Kidney (tissue), 14 donors: ENCODE measurements around the gene KATNA1. TPM values are rescaled to one million over a fixed set of nuclear protein-coding genes. Genes with fewer than 3 reads are reported as not detected.

ENCODE experiments used
- DNase-seq, 5 donors: peaks; one replicate each; pipeline ENCODE4 v3.0.0-alpha.2; 2013 to 2020
- FAIRE-seq: peaks from 2 replicates; lab custom pipeline; 2012; peaks lifted over from hg19 to GRCh38; lab: Jason Lieb, UNC
- H3K27ac ChIP-seq, 2 donors: one replicate each; pipeline ENCODE4 v1.7.0; 2013; ENCODE audit warnings: low read depth in 2 of 2, low read length in 2 of 2, inconsistent platforms in 1 of 2
- H3K27me3 ChIP-seq: one replicate; pipeline ENCODE4 v1.7.1; 2013; ENCODE audit warnings: low read length, inconsistent platforms; ENCODE audit not compliant: control insufficient read depth, insufficient read depth
- H3K36me3 ChIP-seq, 3 donors: one replicate each; pipeline versions ENCODE4 v1.7.0 to v1.7.1; 2013; ENCODE audit warnings: low read length in 3 of 3, control low read depth in 1 of 3, inconsistent platforms in 1 of 3; ENCODE audit not compliant: insufficient read depth in 3 of 3, control insufficient read depth in 2 of 3
- H3K4me1 ChIP-seq, 3 donors: one replicate each; pipeline versions ENCODE4 v1.7.0 to v1.7.1; 2013; ENCODE audit warnings: low read length in 3 of 3, inconsistent platforms in 1 of 3, low read depth in 1 of 3; ENCODE audit not compliant: control insufficient read depth in 2 of 3, insufficient read depth in 2 of 3
- H3K4me3 ChIP-seq, 3 donors: one replicate each; pipeline versions ENCODE4 v1.7.0 to v1.8.1; 2013; ENCODE audit warnings: low read length in 3 of 3, control low read depth in 1 of 3, inconsistent platforms in 1 of 3
- H3K9ac ChIP-seq, 3 donors: one replicate each; pipeline versions ENCODE4 v1.7.0 to v1.7.1; 2013; ENCODE audit warnings: low read length in 3 of 3, control low read depth in 1 of 3, inconsistent platforms in 1 of 3
- H3K9me3 ChIP-seq, 3 donors: one replicate each; pipeline versions ENCODE4 v1.7.0 to v1.7.1; 2013; ENCODE audit warnings: low read length in 3 of 3, control low read depth in 1 of 3, inconsistent platforms in 1 of 3; ENCODE audit not compliant: control insufficient read depth in 2 of 3, insufficient read depth in 1 of 3
- intact Hi-C: fragments of 100-400 bp; cut with DNase I; formaldehyde crosslinking; loops from one replicate; pipeline ENCODE4 v1.11.1; 2022
- polyA plus RNA-seq: library from polyadenylated mRNA; stranded (reverse); fragments of 350-450 nt; fragmentation: Illumina TruSeq; extraction: RNeasy Lipid Tissue Mini Kit (QIAGEN cat#74804); gene quantifications from one replicate; pipeline ENCODE4 v1.2.3, GENCODE V29; 2014; ENCODE audit warnings: low read depth, low replicate concordance; ENCODE audit not compliant: insufficient read depth
- total RNA-seq: library from RNA; stranded (reverse); fragmentation: NEBNext Ultra II Directional; extraction: Animal tissue kit (Norgen Biotek cat#: 25700); gene quantifications from one replicate; pipeline ENCODE4 v1.2.1, GENCODE V29; 2021
- TF ChIP-seq, protein P1 (sequence below): IDR thresholded peaks from 3 replicates; pipeline ENCODE4 v1.5.1; 2012; ENCODE audit warnings: mild to moderate bottlenecking, moderate library complexity, borderline replicate concordance; ENCODE audit not compliant: insufficient read depth; ENCODE audit errors: extremely low read depth
- donor health status: control.
- donor health status: control.
- donor health status: control.
- donor health status: control.
- donor health status: control.
- donor health status: DM: yes; HTN: yes; CAD: no.
- donor health status: Normal renal cell carcinoma (clear cell type).

KATNA1 gene
- total and polyA plus RNA-seq, 2 donors from 2014 or later = 16.0 to 18.1 TPM

DNA sequence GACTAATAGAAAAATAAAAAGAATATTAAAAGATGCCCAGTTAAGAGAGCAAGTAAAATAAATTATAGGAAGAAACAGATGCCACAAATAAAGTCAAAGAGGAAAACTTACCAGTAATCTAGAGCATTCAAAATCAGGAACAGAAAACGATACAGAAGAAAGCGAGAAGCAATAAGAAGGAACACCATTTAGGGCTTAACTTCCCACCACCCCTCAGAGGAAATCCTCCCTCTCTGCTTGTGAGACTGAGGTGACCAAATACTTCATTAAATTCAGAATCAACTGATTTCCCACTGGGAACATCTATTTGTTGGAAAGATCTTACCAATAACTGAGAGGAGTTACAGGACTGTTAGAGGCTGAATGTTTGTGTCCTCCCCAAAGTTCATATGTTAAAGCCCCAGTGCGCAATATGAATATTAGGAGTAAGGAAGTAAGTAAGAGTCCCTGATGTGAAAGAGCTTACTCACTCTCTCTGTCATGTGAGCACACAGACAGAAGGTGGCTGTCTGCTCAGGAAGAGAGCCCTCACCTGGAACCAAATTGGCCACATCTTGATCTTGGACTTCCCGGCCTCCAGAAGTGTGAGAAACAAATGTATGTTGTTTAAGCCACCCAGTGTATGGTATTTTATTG lies 19.5 kb downstream of the KATNA1 start:
- Histone ChIP-seq H3K9me3 (no peaks in the 10 kb centered on the region), H3K4me1 (no peaks in the 10 kb centered on the region), H3K27me3 (no peaks in the 10 kb centered on the region), H3K27ac (no peak overlapping the region), H3K9ac (no peak overlapping the region), H3K4me3 (no peak overlapping the region), H3K36me3 (no peaks in the 10 kb centered on the region)
- TF ChIP-seq, protein P1, sequence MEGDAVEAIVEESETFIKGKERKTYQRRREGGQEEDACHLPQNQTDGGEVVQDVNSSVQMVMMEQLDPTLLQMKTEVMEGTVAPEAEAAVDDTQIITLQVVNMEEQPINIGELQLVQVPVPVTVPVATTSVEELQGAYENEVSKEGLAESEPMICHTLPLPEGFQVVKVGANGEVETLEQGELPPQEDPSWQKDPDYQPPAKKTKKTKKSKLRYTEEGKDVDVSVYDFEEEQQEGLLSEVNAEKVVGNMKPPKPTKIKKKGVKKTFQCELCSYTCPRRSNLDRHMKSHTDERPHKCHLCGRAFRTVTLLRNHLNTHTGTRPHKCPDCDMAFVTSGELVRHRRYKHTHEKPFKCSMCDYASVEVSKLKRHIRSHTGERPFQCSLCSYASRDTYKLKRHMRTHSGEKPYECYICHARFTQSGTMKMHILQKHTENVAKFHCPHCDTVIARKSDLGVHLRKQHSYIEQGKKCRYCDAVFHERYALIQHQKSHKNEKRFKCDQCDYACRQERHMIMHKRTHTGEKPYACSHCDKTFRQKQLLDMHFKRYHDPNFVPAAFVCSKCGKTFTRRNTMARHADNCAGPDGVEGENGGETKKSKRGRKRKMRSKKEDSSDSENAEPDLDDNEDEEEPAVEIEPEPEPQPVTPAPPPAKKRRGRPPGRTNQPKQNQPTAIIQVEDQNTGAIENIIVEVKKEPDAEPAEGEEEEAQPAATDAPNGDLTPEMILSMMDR = no peak
- DNase-seq (no peak), FAIRE-seq (no peak)
- intact Hi-C loops = no loop called here

DNA sequence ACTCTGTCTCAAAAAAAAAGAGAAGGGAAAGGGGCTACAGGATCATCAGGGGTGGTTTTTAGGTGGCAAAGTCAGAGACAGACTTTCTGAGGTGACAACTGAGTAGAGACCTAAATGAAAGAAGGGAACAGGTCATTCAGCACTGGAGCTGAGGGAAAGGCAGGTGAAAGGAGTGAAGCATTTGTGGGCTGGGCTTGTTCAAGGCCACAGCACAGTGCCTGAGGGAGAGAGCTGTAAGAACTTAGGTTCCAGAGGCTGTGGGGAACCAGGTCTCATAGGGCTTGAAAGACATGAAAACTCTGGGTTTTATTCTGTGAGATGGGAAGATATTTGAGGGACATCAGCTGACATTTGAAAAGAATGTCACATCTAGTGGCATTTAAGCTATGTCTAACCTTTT lies 20.8 kb downstream of the KATNA1 start:
- TF ChIP-seq, protein P1 = no peak
- Histone ChIP-seq H3K9me3 (no peaks in the 10 kb centered on the region), H3K9ac (no peak overlapping the region), H3K36me3 (no peaks in the 10 kb centered on the region), H3K27me3 (no peaks in the 10 kb centered on the region), H3K4me1 (no peaks in the 10 kb centered on the region), H3K27ac (no peak overlapping the region), H3K4me3 (no peak overlapping the region)
- intact Hi-C loops = no loop called here
- DNase-seq (no peak), FAIRE-seq (no peak)

DNA sequence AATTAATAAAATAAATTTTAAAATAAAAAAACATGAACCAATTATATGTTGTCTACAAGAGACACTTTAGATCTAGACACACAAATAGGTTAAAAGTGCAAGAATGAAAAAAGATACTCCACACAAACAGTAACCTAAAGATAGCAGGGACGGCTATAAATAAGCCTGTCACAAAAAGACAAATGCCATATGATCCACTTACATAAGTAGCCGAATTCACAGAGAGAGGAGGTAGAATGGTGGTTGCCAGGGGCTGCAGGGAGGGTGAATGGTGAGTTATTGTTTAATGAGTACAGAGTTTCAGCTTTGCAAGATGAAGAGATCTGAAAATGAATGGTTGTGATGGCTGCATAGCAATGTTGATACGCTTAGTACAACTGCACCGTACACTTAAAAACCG lies 32.7 kb downstream of the KATNA1 start:
- H3K4me1 ChIP-seq = no peaks in the 10 kb centered on the region
- H3K9me3 ChIP-seq = peaks cover 0 to 4% (median 0%) of the 10 kb centered on the region in 3 donors
- intact Hi-C loops = no loop called here
- no peak for DNase-seq
- no peak overlapping the region for H3K4me3 ChIP-seq
- H3K36me3 ChIP-seq = peaks cover 0 to under 1% (median 0%) of the 10 kb centered on the region in 3 donors
- TF ChIP-seq, protein P1 = no peak
- H3K9ac ChIP-seq = no peak overlapping the region
- H3K27me3 ChIP-seq = no peaks in the 10 kb centered on the region
- no peak overlapping the region for H3K27ac ChIP-seq
- FAIRE-seq = no peak

DNA sequence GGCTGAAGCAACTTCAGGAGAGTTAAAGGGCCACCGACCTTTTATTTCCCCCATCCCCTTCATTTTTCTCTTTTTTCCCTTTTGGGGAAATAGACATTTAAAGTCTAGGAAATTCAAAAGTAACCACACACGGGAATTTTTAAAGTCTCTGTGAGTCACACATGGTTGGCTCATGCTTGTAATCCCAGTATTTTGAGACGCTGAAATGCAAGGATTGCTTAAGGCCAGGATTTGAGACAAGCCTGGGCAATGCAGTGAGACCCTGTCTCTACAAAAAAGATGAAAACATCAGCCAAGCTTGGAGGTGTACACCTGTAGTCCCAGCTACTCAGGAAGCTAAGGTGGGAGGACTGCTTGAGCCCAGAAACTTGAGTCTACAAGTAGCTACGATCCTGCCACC lies 34.2 kb downstream of the KATNA1 start:
- intact Hi-C loops = no loop called here
- H3K4me1 ChIP-seq = no peaks in the 10 kb centered on the region
- FAIRE-seq (no peak), DNase-seq (no peak)
- no peak overlapping the region for H3K9ac ChIP-seq
- H3K9me3 ChIP-seq = peaks cover 0 to 4% (median 0%) of the 10 kb centered on the region in 3 donors
- no peak overlapping the region for H3K27ac ChIP-seq
- H3K36me3 ChIP-seq = no peaks in the 10 kb centered on the region
- no peak overlapping the region for H3K4me3 ChIP-seq
- no peaks in the 10 kb centered on the region for H3K27me3 ChIP-seq
- TF ChIP-seq, protein P1 = no peak
